HG03439 (cell line): ENCODE data around the gene CAMTA2.

Experiments
- ATAC-seq: cut with Tn5 transposase; IDR thresholded peaks from one replicate; pipeline ENCODE4 v1.9.1; 2021; ENCODE audit warnings: mild to moderate bottlenecking, moderate library complexity; ENCODE audit not compliant: unreplicated experiment

Gene CAMTA2

DNA sequence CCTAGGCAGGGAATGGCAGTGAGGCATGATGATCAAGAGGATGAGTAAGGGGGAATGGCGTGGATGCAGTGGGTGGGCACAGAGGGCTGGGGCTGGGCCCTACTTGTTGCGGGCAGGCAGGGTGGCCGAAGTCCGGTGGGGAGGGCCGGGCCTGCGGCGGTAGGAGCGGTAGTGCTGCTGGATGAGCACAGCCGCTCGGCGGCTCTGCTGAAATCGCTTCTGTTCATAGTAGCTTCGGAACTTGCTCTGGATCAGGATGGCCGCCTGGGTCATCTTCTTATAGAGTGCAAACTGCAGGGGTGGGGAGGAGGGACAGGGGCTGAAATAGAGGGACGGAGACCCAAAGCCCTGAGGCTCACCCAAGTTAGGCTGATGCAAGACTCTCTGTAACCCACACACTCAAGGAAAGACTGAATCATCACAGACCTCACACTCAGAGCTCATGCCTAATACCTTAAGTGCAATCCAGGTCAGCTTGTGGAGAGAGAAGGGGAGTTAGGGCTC is 18.4 kb downstream of the CAMTA2 start:
- ATAC-seq: no peak

DNA sequence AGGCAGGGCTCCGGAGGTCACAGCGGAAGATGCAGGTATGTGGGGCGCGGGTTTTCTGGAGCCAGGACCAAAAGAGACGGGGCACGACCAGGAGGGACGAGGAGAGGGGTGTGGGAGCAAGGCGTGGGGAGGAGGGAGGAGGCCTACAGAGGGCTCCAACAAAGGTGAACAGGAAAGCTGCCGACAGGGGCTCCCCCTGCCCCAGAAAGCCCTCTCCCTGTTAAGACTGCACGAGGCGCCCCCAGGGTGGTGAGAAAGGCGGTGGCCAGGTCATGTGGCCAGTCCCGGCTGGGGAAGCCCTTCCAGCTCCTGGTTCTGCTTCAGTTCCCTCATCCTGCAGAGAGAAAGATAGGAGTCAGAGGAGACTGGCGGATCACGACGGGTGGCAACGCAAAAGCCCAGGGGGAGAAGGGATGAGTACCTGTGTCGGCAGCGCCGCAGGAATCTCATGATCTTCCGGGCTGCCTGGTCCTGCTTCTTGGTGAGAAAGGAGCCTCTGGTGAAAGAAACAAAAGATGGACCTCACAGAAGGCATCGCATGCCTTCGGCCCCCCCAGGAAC is 18.9 kb downstream of the CAMTA2 start:
- ATAC-seq: no peak

DNA sequence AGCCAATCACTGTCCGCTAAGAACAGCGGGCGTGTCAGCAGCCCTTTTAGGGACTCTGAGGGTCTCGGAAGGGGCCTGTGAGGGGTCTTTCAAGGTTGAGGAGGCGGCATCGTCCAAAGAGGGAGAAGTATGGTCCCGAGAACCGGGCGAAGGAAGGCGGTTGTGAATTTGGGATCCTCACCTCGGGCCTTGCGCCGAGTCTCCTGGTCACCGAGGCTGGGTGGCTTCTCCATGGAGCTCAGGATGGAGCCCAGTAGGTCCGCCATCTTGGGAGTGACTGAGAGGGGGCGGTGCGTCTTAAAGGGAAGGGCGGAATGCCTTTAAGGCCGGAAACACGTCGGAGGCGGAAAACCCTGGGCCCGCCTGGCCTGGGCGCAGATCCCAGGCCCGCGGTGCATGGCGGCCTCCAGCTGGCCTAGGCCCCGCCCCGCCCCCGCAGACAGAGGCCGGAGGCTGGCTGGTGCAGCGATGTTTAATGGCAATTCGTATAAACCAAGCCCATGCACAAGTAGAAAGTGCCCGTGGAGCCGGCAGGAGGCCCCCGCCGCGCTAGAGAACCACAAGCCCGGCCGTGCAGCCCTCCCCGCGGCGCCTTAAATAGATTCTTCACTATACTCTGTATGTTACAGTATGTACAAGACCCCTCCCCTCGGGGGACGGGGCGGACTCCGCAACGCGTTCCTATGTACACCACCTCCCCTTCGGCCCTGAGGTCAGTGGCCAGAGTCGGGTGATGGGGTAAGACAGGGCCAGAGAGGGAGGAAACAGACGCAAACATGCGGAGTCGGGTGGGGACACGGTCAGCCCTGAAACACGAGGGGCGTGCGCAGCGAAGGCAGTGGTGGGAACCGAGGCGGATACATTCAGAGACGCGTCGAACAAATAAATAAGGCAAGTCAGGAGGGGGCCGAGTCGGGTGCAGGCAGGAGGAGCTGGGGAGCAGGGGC is 19.7 kb downstream of the CAMTA2 start, which contains the start of gene SPAG7:
TSS of gene SPAG7 (minus strand) at position 279 of the 947 bp plus-strand sequence. CDS start at position 266, 13 bp downstream.
- peak; percentile 68 for ATAC-seq

DNA sequence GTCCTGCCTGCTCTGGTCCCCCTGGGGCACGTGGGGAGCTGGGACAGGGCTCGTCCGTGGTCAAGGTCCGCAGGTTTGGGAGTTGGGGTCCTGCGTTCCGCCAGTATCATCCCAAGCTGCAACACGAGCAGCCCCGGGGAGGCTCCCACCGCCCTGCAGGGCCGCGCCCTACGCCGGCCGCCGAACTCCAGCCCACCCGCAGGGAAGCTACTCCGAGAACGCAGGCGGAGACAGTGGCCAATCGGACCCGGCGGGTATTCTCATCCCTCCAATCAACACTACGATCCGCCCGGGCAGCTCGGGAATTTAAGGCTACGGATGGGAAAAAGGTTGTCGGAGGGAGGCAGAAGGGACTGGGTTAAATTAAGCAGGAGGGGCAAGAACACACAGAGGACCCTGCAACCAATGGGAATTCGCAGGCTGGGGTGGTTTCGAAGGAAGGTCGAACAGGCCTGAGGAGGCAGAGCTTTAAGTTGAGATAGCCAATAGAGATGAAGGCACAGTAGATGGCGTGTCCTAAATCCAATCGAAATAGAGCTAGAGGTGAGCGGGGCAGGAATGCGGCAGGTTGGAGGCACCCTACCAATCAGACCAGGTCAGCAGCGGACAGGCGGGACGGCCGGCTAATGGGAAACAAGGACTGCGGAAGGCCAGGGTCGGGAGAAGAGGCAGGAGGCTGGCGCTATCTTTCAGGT is 20.5 kb downstream of the CAMTA2 start:
- peak; percentile 82 for ATAC-seq

DNA sequence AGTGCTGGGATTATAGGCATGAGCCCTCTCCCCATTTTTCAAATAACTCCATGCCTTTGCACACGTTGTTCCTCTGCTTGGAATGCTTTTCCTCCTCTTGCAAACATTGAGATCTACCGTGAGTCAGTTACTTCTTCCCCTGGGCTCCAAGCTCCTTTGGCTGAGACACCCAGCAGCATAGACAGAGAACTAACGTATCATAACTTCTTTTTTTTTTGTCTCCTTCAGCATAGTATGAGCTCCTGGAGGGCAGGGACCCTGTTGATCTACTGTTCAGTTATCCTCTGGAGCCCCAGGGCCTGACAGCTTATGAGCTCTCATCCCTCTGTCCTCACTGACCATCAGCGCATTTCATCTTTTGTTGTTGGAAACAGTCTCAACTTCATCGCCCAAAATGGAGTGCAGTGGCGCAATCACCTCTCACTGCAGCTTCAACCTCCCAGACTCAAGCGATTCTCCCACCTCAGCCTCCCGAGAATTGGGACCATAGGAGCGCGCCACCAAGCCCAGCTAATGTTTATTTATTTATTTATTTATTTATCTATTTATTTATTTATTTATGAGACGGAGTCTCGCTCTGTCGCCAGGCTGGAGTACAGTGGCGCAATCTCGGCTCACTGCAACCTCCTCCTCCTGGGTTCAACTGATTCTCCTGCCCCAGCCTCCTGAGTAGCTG is 22.0 kb downstream of the CAMTA2 start:
- ATAC-seq: no peak

DNA sequence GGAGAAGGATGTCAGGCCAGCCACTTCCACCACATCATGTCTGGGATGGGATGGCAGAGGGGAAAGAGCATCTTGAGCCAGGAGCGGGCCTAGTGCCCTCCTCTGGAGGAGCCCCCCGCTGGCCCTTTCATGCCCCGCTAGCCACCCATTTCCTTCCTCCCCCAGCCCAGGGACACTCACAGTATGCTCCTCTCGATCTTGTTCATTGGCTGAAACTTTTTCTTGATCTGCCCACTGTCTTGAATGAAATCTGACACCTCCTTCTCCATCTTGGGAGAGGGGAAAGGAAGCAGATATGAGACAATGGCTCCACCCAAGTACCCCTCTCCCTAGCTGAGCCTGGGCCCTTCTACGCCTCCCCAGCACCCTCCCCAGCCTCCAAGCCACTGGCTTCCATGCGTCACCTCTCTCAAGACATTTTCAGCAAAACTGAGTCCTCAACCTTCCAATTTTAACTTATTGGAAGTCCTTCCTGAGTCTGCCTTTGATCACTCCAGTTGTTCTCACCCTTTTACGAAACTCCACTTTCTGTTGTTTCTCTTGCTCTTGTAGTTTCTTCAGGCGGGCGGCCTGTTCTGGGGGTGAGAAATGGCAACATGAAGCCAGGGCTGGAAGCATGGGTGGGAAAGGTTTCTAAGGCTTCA is 27.1 kb downstream of the CAMTA2 start:
- no peak for ATAC-seq

DNA sequence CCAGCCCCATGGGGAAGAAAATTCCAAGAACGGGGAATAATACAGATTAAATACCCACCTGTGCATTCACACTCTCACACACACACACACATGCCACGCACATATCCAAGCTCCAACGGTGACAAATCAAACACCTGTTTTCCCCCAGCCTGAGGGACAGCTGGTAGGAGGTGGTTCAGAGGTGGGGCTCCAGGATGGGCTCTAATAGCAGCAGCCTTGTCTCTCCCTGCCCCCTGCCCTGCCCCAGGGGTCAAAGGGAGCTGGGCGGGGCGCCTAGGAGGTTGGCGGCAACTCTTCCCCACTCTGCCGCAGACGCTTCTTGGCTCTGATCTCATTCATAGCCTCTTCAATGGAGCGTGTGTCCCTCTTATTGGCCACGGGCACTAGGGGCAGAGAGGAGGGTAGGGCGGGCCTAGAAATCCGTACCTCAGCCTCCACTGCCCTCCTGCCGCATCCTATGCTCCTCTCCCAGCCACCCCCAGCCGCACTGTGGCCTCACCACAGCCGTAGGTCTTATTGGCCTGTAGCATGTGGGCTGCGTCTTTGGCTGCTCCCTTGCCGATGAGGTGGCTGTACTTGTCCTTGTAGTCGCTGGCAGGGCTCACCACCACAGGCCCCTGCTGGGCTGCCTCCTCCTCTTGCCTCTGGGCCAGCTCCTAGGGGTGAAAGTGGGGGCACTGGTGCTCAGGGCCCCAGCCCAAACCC is 28.1 kb downstream of the CAMTA2 start:
- no peak for ATAC-seq

DNA sequence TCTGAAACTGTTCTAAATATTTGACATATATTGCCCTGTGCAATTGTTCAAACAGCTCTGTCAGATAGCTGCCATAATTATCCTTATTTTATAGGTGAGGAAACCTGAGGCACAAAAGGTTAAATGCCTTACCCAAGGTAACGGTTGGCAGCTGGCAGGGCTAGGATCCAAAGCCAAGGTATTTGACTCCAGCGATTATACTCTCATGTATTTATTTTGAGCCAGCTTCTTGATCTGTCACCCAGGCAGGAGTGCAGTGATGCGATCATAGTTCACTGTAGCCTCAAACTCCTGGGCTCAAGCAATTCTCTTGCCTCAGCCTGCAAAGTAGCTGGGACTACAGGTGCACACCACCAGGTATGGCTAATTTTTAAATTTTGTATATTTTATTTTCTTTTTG is 29.4 kb downstream of the CAMTA2 start:
- no peak for ATAC-seq

DNA sequence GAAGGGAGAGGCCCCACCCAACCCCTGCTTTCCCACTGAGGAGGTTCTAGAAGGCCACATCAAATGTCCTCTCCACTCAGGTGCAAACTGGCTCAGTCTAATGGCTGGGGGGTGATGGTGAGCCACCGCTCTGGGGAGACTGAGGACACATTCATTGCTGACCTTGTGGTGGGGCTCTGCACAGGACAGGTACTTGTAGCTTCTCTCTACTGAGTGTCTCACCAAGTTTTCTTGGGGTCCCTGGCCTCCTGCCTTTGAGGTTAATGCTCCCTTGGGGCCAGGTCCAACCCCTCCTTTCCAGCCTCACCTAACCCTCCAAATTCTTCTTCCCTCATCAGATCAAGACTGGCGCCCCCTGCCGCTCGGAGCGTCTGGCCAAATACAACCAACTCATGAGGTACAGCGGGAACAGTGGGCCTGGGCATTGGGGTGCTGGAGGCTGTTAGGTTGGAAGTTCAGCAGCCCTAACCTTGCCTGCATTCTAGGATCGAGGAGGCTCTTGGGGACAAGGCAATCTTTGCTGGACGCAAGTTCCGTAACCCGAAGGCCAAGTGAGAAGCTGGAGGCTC is 30.9 kb downstream of the CAMTA2 start:
- ATAC-seq: no peak

DNA sequence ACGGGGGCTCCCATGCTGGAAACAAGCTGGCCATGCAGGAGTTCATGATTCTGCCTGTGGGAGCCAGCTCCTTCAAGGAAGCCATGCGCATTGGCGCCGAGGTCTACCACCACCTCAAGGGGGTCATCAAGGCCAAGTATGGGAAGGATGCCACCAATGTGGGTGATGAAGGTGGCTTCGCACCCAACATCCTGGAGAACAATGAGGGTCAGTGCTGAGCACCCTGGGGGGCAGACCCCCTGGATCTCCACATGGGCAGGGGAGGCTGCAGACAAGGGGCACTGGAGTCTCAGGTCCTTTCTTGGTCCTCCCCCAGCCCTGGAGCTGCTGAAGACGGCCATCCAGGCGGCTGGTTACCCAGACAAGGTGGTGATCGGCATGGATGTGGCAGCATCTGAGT is 32.4 kb downstream of the CAMTA2 start:
- ATAC-seq: no peak

DNA sequence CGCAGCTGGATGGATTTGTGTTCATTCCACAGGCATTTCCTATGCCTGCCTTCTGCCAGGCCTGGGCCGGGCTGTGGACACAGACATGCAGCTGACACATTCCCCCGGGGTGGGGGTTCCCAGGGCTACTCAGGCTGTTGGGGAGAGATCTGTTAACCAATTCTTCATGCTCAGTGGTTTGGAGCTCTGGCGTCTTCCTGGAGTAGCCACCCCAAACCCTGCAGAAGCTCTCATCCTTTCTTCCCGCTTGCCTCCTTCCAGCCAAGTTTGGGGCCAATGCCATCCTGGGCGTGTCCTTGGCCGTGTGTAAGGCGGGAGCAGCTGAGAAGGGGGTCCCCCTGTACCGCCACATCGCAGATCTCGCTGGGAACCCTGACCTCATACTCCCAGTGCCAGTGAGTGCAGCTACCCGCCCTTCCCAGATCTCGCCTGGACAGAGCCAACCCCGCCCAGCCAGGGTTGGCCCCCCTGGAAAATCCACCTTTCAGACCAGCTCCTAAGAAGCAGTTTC is 34.0 kb downstream of the CAMTA2 start:
- ATAC-seq: no peak

DNA sequence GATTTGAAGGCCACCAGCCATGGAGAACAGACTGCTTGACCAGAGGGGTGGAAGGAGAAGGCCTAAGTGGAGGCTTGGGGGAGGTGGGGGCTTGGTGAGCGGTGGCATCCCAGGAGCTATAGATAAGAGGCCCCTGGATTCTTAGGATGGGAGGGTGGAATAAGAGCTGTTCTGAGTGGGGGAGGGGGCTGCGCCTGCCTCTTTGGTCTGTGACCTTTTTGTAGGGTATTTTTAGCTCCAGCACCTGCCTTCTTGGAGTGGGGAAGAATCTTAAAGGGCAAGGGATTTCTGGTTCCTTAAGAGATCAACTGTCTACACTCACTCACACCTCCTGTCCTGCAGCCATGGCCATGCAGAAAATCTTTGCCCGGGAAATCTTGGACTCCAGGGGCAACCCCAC is 36.0 kb downstream of the CAMTA2 start:
- ATAC-seq: no peak

DNA sequence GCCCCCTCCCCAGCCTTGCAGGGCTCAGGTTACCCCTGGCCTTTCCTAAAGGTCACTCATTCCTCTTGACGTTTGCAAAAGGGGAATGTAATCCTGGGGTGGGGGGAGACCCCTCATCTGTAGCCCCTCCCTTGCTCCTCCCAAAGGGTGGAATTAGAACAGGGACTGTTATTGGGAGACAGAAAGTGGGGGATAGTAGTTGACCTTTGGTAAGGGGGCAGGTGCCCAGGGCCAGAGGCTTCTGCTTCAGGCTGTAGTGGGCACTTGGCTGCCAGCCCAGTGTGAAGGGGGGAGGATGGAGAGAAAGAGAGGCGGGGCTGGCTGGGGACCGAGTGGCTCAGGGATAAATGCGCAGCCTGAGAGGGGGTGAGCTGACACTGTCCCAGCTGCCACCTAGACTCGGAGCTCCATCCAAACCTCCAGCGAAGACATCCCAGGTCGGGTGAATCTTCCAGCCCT is 36.7 kb downstream of the CAMTA2 start, which contains the start of gene ENO3:
TSS of gene ENO3 (plus strand) at position 374 of the 459 bp plus-strand sequence. CDS start 711 bp downstream, outside the sequence.
- no peak for ATAC-seq

DNA sequence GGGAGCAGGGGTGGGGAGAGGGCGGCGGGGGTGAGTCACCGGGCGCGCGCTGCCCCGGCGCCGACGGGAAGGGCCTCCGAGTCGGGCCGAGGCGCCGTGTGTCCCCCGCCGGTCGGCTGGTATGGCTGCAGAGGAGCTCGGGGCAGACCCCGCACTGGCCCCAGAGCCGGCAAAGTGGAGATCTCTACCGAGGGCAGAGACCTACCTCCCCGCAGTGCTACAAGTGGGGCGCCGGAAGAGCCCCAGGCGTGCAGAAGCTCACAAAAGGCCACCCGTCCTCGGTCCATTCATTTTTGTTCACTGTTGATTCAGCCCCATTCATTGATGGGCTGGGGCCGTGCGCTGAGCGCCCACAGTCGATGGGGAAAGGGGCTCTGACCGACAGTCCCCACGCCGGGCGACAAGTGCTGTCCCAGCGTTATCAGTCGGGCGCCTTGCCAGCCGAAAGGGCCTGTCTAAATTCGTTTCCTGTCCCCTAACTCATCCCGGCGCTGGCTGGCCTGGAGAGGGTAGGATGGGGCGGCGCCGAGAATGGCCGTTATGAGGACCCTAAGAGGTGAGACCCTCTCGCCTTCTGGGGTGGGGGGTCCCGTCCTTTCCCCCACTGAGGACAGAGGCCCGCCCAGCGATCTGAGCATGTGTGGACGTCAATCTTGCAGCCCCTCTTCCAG is 37.3 kb downstream of the CAMTA2 start:
- peak; percentile 7 for ATAC-seq

DNA sequence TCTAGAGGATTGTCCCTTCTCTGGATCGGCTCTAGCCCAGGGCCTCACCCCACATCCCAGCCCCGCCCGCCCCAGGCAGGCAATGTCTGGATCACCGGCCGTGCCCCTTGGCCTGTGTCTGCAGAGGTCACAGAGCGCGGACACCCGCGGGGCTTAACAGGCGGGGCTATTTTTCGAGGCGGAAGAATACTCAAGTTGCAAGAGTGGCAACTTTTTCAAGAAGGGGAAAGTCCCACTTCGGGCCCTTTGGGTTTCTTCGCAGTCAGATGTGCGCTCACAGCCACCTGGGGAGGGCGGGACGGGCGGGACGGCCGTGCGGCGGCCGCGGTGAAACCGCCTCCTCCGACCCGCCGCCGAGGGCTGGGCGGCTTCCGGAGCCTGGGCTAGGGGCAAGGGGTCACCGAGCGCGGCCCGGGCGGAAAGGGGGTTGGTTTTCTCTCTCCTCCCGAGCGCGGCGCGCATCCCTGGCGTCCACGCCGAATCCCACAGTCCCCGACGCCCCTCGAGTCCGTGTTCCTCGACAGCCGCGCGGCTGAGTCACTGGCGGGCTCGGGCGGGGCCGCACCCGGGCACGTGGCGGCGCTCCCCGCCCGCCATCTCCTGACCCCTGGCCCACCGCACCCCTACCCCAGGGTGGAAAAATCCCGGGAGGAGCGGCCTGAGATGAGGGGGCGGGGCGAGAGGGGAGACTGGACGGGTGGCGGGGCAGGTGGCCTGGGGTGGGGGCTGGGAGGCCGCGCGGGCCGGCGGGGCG is 38.0 kb downstream of the CAMTA2 start:
- peak; percentile 35 for ATAC-seq

DNA sequence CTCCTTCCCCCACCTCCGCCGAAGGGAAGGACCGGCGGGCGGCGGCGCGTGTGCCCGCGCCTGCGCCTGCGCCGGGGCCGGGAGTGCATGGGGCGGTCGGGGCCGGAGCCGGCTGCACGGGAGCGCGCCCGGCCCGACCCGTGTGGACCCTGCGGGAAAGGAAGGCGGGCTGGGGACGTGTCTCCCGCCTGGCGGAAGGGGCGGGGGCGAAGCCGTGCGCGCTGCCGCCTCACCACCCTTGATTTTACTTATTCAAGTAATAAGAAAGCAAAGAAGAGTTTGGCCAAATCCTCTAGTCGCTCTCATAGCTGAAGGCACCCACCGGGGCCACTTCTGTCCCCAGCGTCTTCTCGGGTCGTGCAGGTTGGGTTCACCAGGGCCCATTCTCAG is 38.5 kb downstream of the CAMTA2 start:
- ATAC-seq: peak; percentile 25

DNA sequence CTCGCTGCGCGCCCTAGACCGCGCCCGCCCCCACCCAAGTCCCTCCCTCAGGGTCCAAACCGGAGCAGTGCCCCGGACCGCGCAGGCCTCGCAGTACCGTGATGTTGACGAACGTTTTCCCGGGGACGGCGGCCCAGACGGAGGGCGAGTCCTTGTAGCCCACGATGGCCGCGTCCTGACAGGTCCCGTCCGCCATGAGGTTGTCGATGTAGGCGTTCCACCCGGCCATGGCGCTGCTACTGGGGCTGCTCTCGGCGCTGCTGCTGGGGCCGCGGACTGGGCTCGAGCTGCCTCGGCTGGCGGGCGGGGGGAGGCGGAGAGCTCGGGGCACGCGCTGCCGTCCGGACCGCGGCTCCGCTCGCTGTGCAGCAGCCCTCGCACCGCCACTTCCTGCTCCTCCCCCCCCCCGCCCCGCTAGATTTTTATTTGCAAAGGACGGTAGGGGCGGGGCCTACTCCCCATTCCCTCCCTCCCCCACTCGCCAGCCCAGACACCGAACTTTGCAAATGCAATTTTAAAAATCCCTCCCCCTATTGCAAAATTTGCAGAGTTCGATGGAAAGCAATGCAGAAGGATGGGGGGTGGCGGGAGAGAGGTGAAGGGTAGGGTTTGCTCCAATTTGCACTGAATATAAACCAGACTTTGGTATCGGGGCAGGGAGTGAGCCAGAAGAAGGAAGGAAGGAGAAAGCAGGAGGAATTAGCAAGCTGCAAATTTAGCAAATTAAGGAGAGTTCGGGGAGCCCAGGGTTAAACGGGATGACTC is 39.1 kb downstream of the CAMTA2 start, which contains the start of gene PFN1:
TSS of gene PFN1 (minus strand) at position 365 of the 765 bp plus-strand sequence. CDS start at position 229, 136 bp downstream.
- ATAC-seq: peak; percentile 16
